A549 (cell line): ENCODE results near the gene CECR2. TPM values are rescaled to one million over a fixed set of nuclear protein-coding genes. Genes with fewer than 3 reads are reported as not detected.

Experiments used
- ATAC-seq, 2 experiments: fragments of 200-7000 bp in 1 of 2; fragments of >200 bp in 1 of 2; cut with Nextera tagmentation in 1 of 2; cut with Tn5 transposase in 1 of 2; 3 replicates each; pipeline versions ENCODE4 v1.8.0 to v1.9.1; 2018 to 2020; ENCODE audit warnings: mild to moderate bottlenecking in 1 of 2, moderate library complexity in 1 of 2
- CTCF ChIA-PET: fragments of 300-600 bp; sonication (Branson Sonifier 250); formaldehyde crosslinking; extraction: SDS; loops from one replicate; lab custom pipeline; 2021; ENCODE audit warnings: antibody characterized with exemption, inconsistent platforms; lab: Yijun Ruan, JAX
- POLR2A ChIA-PET: fragments of 350-600 bp; formaldehyde crosslinking; extraction: SDS; loops from one replicate; lab custom pipeline; 2021; ENCODE audit warnings: antibody characterized with exemption, inconsistent platforms; lab: Yijun Ruan, JAX
- DNase-seq, 2 experiments: peaks; one replicate each; pipeline versions ENCODE4 v3.0.0 to v3.0.0-alpha.2; 2011 to 2016; ENCODE audit warnings: low read depth in 1 of 2, low spot score in 1 of 2
- FAIRE-seq: peaks from 2 replicates; lab custom pipeline; 2011; peaks lifted over from hg19 to GRCh38; lab: Jason Lieb, UNC
- H3K27ac ChIP-seq, 2 experiments: fragments of >200 bp; sonication (Bioruptor Twin); formaldehyde crosslinking; 3 replicates each; pipeline ENCODE4 v1.5.1; 2016 to 2017
- H3K4me1 ChIP-seq: fragments of >200 bp; sonication (Bioruptor Twin); formaldehyde crosslinking; 3 replicates; pipeline ENCODE4 v1.6.1; 2016
- H3K4me2 ChIP-seq: fragments of >200 bp; sonication (Bioruptor Twin); formaldehyde crosslinking; 3 replicates; pipeline ENCODE4 v1.6.1; 2016
- H3K4me3 ChIP-seq: fragments of >200 bp; sonication (Bioruptor Twin); formaldehyde crosslinking; 3 replicates; pipeline ENCODE4 v1.5.1; 2016
- H3K9me3 ChIP-seq: fragments of >200 bp; sonication (Bioruptor Twin); formaldehyde crosslinking; 3 replicates; pipeline ENCODE4 v1.6.1; 2016
- CEBPB ChIP-seq, 2 experiments: fragments of >200 bp in 1 of 2; sonication (Bioruptor Twin) in 1 of 2; formaldehyde crosslinking in 1 of 2; IDR thresholded peaks; 2 replicates each; pipeline ENCODE4 v1.6.1; 2012 to 2016
- EP300 ChIP-seq, 2 experiments: fragments of >200 bp; sonication (Bioruptor Twin); formaldehyde crosslinking; IDR thresholded peaks; 2 replicates in 1 of 2; 3 replicates in 1 of 2; pipeline ENCODE4 v1.6.1; 2016 to 2017
- FOSL2 ChIP-seq, 2 experiments: fragments of 450-650 bp in 1 of 2; fragments of >200 bp in 1 of 2; sonication (Bioruptor Twin) in 1 of 2; formaldehyde crosslinking; IDR thresholded peaks; 2 replicates each; pipeline versions ENCODE4 v1.5.0 to v1.6.1; 2016 to 2020; ENCODE audit warnings: mild to moderate bottlenecking in 1 of 2, moderate library complexity in 1 of 2
- HDAC2 ChIP-seq: fragments of 200-600 bp; sonication (generic); IDR thresholded peaks from 2 replicates; pipeline ENCODE4 v1.6.1; 2016
- HEYL ChIP-seq: fragments of 250-450 bp; sonication (Bioruptor Pico); IDR thresholded peaks from 2 replicates; pipeline ENCODE4 v1.8.0; 2021; ENCODE audit warnings: mild to moderate bottlenecking, moderate library complexity
- JUN ChIP-seq, 2 experiments: fragments of >200 bp; sonication (Bioruptor Twin); formaldehyde crosslinking; IDR thresholded peaks; 2 replicates in 1 of 2; 3 replicates in 1 of 2; pipeline ENCODE4 v1.6.1; 2016 to 2017
- KDM1A ChIP-seq: fragments of 200-600 bp; sonication (generic); IDR thresholded peaks from 2 replicates; pipeline ENCODE4 v1.6.1; 2016; ENCODE audit warnings: low read depth, mild to moderate bottlenecking
- KDM5A ChIP-seq: fragments of 200-600 bp; sonication (generic); IDR thresholded peaks from 2 replicates; pipeline ENCODE4 v1.6.1; 2016; ENCODE audit warnings: antibody characterized with exemption, mild to moderate bottlenecking
- MAZ ChIP-seq: fragments of 150-350 bp; IDR thresholded peaks from 2 replicates; pipeline ENCODE4 v1.6.1; 2014; ENCODE audit warnings: antibody characterized with exemption, low read depth, low read length, borderline replicate concordance
- NPAS2 ChIP-seq: fragments of 250-450 bp; sonication (Bioruptor Pico); IDR thresholded peaks from 2 replicates; pipeline ENCODE4 v1.8.0; 2022; ENCODE audit warnings: mild to moderate bottlenecking, moderate library complexity, borderline replicate concordance
- NR3C1 ChIP-seq: fragments of >200 bp; sonication (Bioruptor Twin); formaldehyde crosslinking; IDR thresholded peaks from 3 replicates; pipeline ENCODE4 v1.6.1; 2017
- POLR2AphosphoS2 ChIP-seq: conservative IDR thresholded peaks from 2 replicates; pipeline ENCODE4 v1.6.1; 2012; ENCODE audit warnings: low read length, improper control_type of control experiment, inconsistent platforms
- RARB ChIP-seq: fragments of 250-450 bp; sonication (Bioruptor Pico); IDR thresholded peaks from 2 replicates; pipeline ENCODE4 v1.8.0; 2021; ENCODE audit warnings: mild to moderate bottlenecking, moderate library complexity
- REST ChIP-seq: fragments of 200-600 bp; sonication (generic); IDR thresholded peaks from 2 replicates; pipeline ENCODE4 v1.6.1; 2016; ENCODE audit warnings: antibody characterized with exemption, mild to moderate bottlenecking, moderate library complexity
- RNF2 ChIP-seq: fragments of 200-600 bp; sonication (generic); IDR thresholded peaks from 2 replicates; pipeline ENCODE4 v1.6.1; 2016; ENCODE audit warnings: low read depth, mild to moderate bottlenecking, antibody characterized with exemption, moderate library complexity, borderline replicate concordance
- ZSCAN20 ChIP-seq: fragments of 250-450 bp; sonication (Bioruptor Pico); IDR thresholded peaks from 2 replicates; pipeline ENCODE4 v1.8.0; 2022; ENCODE audit warnings: mild to moderate bottlenecking, moderate library complexity
- WGBS: methylation state at CpG from one replicate; pipeline ENCODE4 v1.1.6; 2017; ENCODE audit errors: missing lambda C conversion rate; 5-methylcytosine and 5-hydroxymethylcytosine counted together
- polyA plus RNA-seq, 4 experiments: library from polyadenylated mRNA; depleted of rRNA in 3 of 4; stranded (reverse); fragments of >200 nt; fragmentation: RNase III in 1 of 4; extraction: RNeasy Plus Mini Kit Qiagen cat#74134 plus additional on column Dnase treatment in 1 of 4; gene quantifications; 2 replicates in 3 of 4; 3 replicates in 1 of 4; pipeline ENCODE4 v1.2.3, GENCODE V29; 2011 to 2017
- TF ChIP-seq, protein P1 (sequence below): IDR thresholded peaks from 2 replicates; pipeline ENCODE4 v1.6.1; 2012; ENCODE audit warnings: low read depth, borderline replicate concordance
- TF ChIP-seq, protein P2 (sequence below): fragments of 250-450 bp; sonication (Bioruptor Pico); IDR thresholded peaks from 2 replicates; pipeline ENCODE4 v1.5.0; 2021; ENCODE audit warnings: mild to moderate bottlenecking, moderate library complexity, borderline replicate concordance
- TF ChIP-seq, protein P3 (sequence below): fragments of >200 bp; sonication (Bioruptor Twin); formaldehyde crosslinking; IDR thresholded peaks from 3 replicates; pipeline ENCODE4 v1.6.1; 2016
- TF ChIP-seq, protein P4 (sequence below): fragments of >200 bp; sonication (Bioruptor Twin); formaldehyde crosslinking; IDR thresholded peaks from 2 replicates; pipeline ENCODE4 v1.6.1; 2016

CECR2 gene
- polyA plus RNA-seq, 2 of the 4 experiments (the other 2 are of a cell fraction), result 0.01 to 0.06 TPM

- no peak for TF ChIP-seq NPAS2
- TF ChIP-seq REST, result no peak
- TF ChIP-seq KDM1A, result no peak
Measured at GRCh38 chr22:17491090-17491640, 121.9 kb downstream of the CECR2 start (continued).

DNA sequence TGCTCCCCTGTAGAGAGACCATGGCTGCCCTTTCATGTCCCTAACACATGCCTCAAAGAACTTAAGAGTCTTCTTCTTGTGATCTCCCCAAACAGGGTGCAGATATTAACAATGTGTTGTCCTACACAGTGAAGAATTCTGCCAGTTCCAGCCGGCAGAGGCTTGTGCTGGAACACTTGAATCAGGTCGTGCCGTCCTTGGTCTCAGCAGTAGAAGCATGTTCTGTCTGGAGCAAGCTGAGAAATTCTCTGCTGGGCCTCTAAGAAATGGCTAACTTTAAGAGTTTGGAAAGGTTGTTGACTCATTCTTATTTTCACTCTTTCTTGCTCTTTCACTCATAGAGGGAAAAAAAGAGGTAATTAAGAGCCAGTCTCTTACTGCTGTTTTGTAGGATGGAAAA, 123.0 kb downstream of the CECR2 start:
- Histone ChIP-seq H3K4me3 (no peak overlapping the region), H3K27ac (no peak overlapping the region), H3K4me1 (no peaks in the 10 kb centered on the region), H3K4me2 (no peak overlapping the region), H3K9me3 (no peaks in the 10 kb centered on the region)
- WGBS, result 38% methylated on average over 3 of the region's 3 CpGs
- TF ChIP-seq POLR2AphosphoS2 (no peak), JUN (IDR thresholded peaks at IDR 0.05) (no peak), RARB (CRISPR knock-in tag) (no peak), HDAC2 (no peak), EP300 (IDR thresholded peaks at IDR 0.05) (no peak), RNF2 (no peak)
- POLR2A ChIA-PET, result no interaction called here
- CTCF ChIA-PET, result interaction anchor here (2.4 to 3.4 kb wide), 2 partner anchors 10 to 321 kb away, joined by 11 to 21 read pairs; no protein-coding TSS in a partner anchor
- ATAC-seq, result no peak
- FAIRE-seq, result no peak
- DNase-seq, result no peak

GRCh38 chr22:17493419-17493981, 124.2 kb downstream of the CECR2 start:
- Histone ChIP-seq H3K4me2 (no peak overlapping the region), H3K27ac (no peak overlapping the region), H3K9me3 (no peaks in the 10 kb centered on the region), H3K4me3 (no peak overlapping the region), H3K4me1 (no peaks in the 10 kb centered on the region)
- ChIA-PET CTCF (interaction anchor here (1.0 to 3.4 kb wide), 4 partner anchors 8 to 322 kb away, joined by 3 to 21 read pairs (median 7); no protein-coding TSS in a partner anchor), POLR2A (no interaction called here)
- 87% methylated on average over 3 of the region's 3 CpGs for WGBS
- FAIRE-seq, result no peak
- TF ChIP-seq HEYL (CRISPR knock-in tag) (no peak), ZSCAN20 (no peak), KDM5A (no peak)
- TF ChIP-seq, protein P1, sequence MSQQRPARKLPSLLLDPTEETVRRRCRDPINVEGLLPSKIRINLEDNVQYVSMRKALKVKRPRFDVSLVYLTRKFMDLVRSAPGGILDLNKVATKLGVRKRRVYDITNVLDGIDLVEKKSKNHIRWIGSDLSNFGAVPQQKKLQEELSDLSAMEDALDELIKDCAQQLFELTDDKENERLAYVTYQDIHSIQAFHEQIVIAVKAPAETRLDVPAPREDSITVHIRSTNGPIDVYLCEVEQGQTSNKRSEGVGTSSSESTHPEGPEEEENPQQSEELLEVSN, result no peak
- no peak for ATAC-seq
- no peak for DNase-seq

DNA sequence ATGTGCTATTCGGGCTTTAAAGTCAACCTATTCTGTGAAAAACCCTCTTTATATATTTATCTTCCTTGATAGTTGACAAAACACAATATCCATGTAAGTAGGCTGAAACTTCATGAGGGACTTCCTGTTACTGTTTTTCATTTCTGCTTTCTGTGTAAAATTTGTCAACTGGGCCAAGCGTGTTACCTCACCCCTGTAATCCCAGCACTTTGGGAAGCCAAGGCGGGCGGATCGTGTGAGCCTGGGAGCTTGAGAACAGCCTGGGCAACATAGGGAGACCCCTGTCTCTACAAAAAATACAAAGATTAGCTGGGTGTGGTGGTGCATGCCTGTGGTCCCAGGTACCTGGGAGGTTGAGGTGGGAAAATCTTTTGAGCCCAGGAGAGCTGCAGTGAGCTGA, 127.6 kb downstream of the CECR2 start:
- ATAC-seq, result no peak
- H3K4me2 ChIP-seq, result no peak overlapping the region
- DNase-seq, result no peak
- TF ChIP-seq, protein P2, sequence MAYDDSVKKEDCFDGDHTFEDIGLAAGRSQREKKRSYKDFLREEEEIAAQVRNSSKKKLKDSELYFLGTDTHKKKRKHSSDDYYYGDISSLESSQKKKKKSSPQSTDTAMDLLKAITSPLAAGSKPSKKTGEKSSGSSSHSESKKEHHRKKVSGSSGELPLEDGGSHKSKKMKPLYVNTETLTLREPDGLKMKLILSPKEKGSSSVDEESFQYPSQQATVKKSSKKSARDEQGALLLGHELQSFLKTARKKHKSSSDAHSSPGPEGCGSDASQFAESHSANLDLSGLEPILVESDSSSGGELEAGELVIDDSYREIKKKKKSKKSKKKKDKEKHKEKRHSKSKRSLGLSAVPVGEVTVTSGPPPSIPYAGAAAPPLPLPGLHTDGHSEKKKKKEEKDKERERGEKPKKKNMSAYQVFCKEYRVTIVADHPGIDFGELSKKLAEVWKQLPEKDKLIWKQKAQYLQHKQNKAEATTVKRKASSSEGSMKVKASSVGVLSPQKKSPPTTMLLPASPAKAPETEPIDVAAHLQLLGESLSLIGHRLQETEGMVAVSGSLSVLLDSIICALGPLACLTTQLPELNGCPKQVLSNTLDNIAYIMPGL (CRISPR knock-in tag), result no peak
- no peak for TF ChIP-seq KDM1A
- TF ChIP-seq, protein P3, sequence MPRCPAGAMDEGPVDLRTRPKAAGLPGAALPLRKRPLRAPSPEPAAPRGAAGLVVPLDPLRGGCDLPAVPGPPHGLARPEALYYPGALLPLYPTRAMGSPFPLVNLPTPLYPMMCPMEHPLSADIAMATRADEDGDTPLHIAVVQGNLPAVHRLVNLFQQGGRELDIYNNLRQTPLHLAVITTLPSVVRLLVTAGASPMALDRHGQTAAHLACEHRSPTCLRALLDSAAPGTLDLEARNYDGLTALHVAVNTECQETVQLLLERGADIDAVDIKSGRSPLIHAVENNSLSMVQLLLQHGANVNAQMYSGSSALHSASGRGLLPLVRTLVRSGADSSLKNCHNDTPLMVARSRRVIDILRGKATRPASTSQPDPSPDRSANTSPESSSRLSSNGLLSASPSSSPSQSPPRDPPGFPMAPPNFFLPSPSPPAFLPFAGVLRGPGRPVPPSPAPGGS, result no peak
- no peak for TF ChIP-seq POLR2AphosphoS2
- no peak for TF ChIP-seq FOSL2 (IDR thresholded peaks at IDR 0.05)
- no peak for TF ChIP-seq FOSL2 (CRISPR knock-in tag; IDR thresholded peaks at IDR 0.05)
- no peak for TF ChIP-seq CEBPB (IDR thresholded peaks at IDR 0.05)
- TF ChIP-seq NR3C1, result no peak
- TF ChIP-seq MAZ, result no peak
- TF ChIP-seq, protein P4, sequence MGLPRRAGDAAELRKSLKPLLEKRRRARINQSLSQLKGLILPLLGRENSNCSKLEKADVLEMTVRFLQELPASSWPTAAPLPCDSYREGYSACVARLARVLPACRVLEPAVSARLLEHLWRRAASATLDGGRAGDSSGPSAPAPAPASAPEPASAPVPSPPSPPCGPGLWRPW, result no peak
- H3K4me1 ChIP-seq, result no peaks in the 10 kb centered on the region
- no peak overlapping the region for H3K4me3 ChIP-seq
- H3K9me3 ChIP-seq, result no peaks in the 10 kb centered on the region
- FAIRE-seq, result no peak
- ChIA-PET CTCF (no interaction called here), POLR2A (no interaction called here)
- H3K27ac ChIP-seq, result no peak overlapping the region
- WGBS, result 76% methylated on average over 5 of the region's 5 CpGs
